Activated CD8-positive, alpha-beta memory T cell treated with anti-CD3 and anti-CD28 coated beads for 48 hours (primary cell): Measurements from ENCODE around the gene MFAP5.

Experiments
- DNase-seq, 3 experiments: peaks; one replicate each; pipeline ENCODE4 v3.0.0-alpha.2; 2020; ENCODE audit warnings: low read depth in 2 of 3, low spot score in 2 of 3

Gene MFAP5, protein sequence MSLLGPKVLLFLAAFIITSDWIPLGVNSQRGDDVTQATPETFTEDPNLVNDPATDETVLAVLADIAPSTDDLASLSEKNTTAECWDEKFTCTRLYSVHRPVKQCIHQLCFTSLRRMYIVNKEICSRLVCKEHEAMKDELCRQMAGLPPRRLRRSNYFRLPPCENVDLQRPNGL

DNA sequence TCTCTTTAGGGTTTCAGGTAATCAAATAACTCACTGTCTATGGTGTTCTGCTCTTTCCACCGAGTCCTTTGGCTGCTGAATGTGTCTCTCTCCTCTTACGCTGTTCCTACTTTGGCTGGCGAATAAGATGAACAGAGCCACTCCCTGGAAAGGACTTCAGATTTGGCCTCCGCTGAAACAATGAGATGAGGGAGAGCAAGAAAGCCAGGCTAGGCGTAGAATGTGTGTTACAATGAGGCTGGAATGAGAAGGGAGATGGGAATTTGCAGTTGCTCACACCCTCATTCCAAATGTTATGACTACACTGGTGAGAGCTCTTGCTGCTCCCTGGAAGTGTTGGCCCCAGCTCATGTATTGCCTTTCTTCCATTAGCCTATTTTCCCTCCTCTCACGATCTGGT is at the start of gene MFAP5:
MFAP5 (minus strand) TSS at position 234 of the 400 bp plus-strand sequence. CDS start 722 bp downstream, outside the sequence.
- no peak for DNase-seq

DNA sequence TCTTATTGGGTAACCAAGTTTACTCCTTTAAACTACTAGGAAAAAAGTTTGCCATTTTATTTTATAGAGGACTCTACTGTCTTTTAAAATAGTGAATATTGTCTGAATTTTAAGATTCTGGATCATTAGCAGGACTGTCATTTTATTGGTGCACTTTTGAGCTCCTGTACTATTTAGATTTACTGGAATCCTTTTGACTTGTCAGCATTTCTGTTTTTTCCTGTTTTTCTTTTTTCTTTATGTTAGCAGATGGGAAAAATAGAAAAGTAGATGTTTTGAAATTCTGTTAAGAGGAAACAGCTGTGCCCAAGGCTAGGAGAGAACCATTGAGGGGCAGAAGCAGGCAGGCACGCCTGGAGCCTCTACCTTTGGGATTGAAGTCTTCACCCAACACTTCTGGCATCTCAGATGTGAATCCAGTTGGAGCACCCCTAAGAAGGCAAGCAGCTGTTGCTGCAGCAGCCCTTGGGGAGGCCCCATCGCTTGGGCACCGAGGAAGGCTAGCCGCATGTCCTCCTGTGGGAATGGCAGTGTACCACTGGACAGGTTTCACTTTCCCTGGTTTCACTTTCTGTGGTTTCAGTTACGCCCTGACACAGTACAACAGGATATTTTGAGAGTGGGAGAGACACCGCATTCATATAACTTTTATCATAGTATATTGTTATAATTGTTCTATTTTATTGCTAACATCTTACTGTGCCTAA is 46.7 kb upstream of the MFAP5 start:
- no peak for DNase-seq

DNA sequence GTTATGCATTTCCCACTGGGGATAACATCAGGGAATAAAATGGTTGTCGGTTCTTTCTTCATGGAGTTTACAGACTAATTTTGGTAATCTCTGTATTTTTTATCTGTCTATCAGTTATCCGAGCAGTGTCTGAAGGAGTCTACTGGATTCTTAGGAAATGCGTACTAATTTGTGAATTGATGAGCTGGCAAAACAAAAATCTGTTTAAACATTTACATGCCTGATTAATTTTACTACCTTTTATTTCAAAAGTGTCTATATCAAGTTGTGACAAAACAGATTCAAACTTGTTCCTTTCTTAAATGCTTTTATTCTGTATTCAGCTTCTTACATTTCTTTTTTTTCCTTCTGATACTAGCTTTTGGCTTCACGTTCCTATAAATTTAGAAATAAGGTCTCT is 39.5 kb upstream of the MFAP5 start:
- DNase-seq = no peak

DNA sequence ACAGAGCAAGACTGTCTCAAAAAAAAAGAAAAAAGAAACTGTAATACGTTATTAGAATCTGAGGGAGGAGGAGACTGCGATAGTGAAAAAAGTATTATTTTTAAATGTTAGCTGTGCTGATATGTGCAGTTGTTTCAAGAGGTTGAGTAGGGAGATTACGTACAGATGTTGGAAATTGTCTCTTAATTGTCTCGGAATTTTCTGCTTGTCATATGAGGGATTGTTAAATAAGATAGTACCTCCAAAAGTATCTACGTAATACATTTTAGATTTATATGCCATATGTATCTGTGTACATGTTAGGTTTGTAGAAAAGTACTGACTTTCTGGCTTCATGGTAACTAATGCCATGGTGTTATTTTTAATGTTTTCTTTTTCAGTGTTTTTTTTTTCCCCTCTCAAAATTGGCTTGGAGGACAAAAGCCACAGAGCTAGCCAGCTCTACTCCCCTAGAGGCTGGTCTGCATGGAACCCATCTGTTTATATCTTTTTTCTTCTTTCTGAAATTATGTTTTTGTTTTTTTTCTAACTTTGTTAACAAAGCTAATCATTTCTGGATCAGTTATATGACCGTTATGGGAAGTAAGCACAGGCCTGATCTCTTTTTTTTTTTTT is 38.5 kb upstream of the MFAP5 start:
- no peak for DNase-seq

DNA sequence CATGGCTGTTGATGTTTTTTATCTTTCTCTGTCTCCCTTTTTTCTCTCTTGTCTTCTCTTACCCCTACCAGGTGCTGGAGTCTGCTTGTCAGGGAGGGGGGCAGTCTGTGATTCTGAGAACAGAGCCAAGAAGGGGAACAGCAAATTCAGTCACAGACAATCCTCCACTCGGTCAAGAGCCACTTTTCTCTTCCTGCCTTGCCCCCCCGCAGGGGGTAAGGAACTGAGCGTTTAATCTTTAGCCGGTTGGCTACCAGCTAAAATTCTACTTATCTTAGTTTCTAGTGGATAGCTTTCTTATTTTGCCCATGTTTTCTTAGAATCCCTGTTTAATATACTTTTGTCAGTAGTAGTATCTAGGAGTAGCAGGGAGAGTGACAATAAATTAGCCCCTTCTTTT is 37.1 kb upstream of the MFAP5 start:
- DNase-seq = no peak

DNA sequence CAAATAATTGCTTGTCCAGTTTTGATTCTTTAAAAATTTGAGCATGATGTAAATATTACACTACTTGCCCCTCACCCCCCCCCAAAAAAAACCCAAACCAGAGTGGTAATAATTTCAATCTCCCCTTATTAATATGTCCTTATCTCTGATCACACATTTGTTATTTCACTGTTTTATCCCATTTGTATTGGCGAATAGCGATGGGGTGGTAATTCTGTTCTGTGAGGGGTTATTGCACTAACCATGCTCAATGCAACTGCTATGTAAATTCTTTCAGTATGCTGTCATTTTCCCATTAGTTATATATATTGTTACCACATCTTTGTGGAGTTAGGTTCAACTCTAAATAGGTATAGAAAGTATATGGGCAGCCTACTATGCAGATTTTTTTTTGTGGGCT is 36.3 kb upstream of the MFAP5 start:
- DNase-seq = no peak

DNA sequence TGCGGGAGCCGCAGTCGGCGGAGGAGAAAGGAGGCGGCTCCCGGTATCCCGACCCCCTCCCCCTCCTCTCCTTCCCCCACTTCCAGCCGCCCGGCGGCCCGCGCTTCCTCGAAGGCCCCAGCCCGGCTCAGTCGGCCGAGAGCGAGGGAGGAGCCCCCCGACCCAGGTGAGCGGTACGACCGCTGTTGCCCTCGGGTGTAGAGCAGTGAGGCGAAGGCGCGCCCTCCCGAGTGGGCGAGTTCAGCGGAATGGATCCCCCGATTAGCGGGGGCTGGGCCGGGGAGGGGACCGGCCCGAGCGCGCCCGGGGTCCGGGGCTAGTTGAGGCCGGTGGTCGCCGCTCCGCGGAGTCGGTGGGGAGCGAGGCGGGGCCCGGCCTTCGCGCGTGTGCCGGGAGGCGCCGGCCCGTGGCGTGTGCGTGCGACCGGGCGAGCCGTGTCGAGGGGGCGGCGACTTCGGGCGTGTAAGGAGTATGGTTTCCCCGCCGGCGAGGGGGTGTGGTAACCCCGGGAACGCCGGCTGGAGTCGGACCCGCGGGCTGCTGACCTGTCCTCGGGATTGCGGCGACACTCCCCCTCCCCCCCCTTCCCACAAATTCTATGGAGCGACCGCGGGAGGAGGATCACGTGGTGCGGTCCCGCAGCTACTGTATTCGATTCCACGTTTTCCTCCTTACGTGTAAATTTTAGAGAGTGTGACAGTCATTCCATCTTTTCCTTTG is 35.7 kb upstream of the MFAP5 start:
- peak; percentile 4 to 23 (median 7) for DNase-seq

DNA sequence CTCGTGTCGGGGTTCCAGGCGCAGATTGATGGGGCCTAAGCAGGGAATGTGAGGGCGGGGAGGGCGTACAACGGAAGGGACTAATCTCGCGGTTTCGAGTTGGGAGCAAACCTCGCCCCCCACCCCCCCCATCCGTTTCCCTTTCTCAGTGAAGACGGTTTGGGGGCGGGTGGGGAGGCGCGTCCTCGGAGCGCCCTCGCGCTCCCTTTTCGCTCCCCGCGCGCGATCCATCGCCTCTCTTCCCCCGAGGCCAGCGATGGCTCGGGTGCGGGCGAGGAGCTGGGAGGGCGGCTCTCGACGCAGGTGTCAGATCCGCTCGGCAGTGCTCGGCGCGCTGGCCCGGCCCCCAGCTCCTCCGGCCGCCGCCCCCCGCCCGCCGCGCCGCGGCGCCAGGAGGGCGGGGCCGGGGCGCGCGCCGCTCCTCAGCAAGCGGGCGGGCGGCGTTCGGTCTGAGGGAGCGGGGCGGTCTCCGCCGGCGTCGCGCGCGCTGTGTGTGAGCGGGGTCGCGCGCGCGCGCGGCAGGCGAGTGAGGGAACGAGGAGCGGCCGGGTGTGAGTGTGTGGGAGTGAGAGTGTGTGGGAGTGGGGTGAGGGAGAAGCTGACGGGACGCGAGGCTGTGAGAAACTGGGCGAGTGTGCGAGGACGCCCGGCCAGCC is 35.0 kb upstream of the MFAP5 start, which contains the start of gene RIMKLB:
RIMKLB (plus strand) TSS at position 516 of the 656 bp plus-strand sequence. CDS start 15,876 bp downstream, outside the sequence.
- peak; percentile 24 to 45 (median 36) for DNase-seq

DNA sequence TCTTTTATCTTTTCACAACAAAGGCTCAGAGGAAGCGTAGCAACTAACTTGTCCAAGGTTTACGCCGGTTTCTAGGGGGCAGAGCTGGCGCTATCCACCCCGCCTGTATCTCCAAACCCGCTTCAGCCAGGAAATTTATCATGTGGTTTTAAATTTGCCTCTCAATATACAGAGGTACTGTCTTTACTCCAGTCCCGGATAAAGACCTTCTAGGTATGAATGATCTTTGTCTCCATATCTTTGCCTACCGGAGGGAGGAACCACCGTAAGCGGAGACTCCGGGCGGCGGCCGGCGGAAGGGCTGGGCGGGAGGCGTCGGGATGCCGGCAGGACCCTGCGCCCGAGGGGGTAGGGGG is 34.5 kb upstream of the MFAP5 start:
- no peak for DNase-seq

DNA sequence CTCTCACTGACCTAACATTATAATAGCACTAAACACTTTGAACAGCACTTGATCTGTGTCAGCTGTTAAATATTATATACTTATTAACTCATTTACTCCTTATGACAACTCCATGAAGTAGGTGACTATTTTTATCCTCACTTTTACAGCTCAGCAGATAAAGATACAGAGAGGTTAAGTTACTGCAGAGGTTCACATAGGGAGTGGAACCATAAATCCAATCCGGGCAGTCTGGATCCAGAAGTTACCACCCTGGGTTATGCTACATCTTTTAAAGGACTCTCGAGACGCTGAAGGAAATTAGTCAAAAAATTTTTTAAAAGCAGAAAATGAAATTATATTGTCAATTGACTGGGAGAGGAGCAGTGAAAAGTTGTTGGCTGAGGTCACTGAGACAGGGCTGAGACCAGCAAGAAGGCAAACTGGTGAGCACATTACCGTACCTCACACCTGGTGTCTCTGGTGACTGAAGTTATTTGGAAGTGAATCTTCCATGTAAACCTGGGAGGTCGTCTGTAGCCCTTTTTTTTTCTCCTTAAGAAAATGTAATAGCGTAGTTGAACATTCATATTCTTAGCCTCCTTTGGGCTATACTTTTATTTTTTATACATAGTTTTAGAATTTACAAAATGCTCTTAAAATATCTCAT is 33.9 kb upstream of the MFAP5 start:
- no peak for DNase-seq

DNA sequence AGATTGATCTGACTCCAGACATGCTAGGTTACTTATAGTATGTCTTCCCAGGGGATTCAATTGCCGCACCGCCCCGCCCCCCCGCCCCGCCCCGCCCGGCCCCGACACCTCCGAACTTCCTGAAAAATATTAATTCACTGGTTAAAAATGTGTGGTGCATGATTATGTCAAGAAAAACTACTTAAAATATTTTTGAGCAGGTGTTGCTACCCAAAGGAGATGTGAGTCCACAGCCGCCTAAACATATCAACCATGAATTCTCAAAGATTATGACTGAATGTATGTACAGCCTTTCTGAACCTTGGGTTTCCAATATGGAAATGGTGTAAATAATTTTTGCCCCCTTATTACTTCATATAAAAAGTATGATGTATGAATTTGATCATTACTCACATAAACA is 32.5 kb upstream of the MFAP5 start:
- no peak for DNase-seq

DNA sequence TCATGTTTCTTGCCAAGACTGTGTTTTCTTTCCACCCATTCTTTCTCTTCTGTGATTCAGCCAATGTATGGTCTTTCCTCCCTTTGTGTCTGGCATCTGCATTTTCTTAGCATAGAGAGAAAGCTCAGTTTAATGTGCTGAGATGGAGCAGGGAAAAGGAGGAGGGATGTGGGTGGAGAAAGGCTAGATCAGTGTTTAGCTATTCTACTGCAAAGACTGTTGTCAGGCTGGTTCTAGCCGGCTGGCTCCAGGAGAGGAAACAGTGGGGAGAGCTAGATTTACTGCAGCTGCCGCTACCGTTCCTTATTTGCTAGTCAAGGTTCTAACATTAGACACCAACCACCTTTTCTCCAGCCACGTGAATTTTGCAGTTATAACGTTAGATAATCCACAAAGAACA is 29.9 kb upstream of the MFAP5 start:
- DNase-seq = no peak

DNA sequence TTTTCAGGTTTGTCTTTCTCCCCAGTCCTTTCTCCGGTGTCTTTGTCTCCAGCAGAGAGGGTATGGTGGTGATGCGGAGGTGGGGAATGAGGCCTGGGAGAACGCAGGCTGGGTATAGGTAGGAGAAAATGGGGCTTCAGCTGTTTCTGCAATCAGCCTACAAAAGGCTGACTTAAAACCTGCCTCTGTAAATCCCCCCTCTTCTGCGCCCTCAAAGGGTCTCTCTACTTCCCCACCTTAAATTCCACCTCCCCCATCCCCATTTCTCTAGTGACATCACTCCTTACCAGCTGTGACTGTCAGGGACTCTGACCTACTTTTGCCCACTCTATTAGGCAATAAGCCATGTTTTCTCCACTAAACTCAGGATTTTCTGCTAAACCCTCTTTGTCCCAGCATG is 27.1 kb upstream of the MFAP5 start:
- DNase-seq = no peak

DNA sequence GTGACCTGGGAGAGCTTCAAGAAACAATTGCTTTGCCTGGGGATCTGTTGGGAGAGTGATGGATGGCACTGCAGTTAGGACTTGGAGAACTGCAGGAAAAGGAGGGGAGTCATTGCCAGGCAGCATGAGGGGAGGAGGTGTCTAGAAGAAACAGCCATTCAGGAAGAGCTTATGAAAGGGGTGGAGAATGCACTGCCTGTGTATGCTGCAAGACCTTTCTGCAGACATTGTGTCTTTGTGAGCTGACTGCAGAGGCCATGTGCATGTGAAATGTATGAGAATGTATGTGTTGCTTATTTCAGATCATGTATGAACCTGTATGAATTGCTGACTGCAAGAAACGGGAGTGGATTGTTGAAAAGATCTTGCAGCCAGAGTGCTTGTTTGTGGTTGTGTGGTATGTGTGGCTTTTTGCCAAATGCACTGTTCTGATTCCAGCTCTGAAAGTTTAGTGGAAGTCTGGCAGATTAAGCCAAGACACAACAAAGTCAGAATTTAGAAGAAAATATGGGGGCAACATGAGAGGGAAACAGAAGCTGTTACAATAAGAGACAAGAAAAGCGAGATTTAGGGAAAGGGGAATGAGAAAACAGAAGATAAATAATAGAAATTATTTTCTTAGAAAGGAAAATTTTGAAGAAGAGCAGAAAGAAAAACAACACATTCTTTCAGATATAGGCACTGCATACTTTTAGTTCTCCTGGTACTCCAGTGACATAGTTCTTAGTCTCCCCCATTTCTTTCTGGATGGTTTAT is 25.4 kb upstream of the MFAP5 start:
- DNase-seq = no peak

DNA sequence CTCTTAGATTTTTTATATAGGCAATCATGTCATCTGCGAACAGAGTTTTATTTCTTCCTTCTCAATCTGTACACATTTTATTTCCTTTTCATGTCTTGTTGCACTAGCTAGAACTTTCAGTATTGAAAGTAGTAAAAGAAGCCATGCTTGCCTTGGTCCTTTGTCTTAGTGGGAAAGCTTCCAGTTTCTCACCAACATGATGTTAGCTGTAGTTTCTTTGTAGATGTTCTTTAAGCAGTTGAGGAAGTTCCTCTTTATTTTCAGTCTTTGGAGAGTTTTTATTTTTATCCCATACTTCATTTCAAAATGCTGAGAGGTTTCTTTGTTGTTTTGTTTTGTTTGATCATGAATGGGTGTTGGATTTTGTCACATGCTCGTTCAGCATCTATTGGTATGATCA is 22.4 kb upstream of the MFAP5 start:
- DNase-seq = no peak

DNA sequence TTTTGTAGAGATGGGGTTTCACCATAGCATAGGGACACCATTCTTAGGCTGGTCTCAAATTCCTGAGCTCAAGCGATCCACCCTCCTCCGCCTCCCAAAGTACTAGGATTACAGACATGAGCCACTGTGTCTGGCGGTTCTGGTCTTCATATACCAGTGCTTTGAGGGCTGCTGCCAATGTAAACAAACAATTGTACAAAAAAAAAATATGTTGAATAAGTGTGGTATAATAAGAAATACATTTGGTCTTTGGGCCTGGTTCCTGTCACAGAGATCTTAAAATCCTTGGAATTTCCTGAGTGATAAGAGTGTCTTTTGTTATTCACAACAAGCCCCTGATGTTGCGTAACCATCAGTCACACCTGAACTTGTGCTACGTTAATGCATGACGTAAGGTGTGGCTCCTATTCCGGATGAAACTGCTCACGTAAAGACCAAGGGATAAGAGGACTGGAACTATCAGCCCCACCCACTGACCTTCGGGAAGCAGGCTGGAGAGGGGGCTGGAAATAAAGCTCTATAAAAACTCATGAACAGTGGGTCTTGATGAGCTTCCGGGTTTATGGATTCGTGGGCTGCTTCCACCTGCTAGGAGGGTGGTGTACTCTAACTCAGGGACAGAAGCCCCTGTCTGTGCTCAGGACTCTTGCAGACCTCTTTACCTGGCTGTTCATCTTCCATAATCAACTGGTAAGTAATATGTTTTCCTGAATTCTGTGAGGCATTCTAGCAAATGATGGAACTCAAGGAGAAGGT is 18.7 kb upstream of the MFAP5 start:
- no peak for DNase-seq

DNA sequence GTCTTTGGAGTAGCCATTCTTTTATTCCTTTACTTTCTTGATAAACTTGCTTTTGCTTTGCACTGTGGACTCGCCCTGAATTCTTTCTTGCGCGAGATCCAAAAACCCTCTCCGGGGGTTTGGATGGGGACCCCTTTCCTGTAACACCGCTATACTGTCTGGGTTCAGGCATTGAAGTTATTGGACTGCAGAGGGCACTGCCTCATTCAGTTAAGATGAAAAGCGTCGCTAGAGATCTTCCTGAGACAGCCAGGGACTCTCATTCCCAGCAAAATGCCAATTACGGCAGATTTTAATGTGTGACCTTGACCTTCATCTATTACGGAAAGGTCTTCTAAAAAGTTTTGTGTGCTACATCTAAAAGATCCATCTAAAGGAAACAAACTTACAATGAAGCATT is 17.9 kb upstream of the MFAP5 start:
- DNase-seq = no peak

DNA sequence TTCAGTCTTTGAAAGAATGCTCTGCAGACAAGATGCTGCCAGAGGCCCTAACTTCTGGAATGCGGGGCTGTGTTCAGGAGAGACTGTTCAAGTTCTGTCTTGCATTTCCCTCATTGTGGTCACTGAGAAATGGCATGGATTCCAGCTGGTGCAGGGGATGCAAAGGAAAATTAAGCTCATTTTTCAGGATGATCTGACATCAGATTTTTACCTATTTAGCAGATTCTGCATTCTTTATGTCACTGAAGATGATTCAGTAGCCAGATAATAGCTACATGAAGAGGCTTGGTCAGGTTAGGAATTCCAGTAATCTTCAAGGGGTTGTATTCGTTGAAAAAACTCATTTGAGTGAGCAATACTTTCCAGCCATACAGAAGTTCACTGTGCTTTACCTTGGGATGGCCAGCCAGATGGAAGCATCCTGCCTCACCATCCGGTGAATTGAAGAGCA is 16.1 kb upstream of the MFAP5 start:
- DNase-seq = no peak

DNA sequence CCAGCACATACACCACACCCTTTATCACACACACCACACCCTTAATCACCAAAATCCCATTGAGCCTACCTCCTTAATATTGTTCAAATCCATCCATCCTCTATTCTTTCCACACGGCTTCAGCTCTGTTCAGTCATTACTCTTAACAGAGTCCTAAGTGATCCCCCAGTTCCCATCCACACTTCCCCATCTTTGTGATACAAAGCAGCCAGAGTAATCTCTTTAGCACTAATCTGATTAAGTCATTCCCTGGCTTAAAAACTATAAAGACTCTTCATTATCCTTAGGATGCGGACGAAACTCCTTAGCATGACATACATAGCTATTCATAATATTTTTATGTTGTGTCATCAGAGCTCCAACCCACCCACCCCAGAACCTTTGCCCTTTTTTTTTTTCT is 14.7 kb upstream of the MFAP5 start:
- no peak for DNase-seq
